Kidney (tissue), 14 donors: ENCODE measurements around the gene RPAP3. TPM values are rescaled to one million over a fixed set of nuclear protein-coding genes. Genes with fewer than 3 reads are reported as not detected.

Source experiments
- DNase-seq, 5 donors: peaks; one replicate each; pipeline ENCODE4 v3.0.0-alpha.2; 2013 to 2020
- FAIRE-seq: peaks from 2 replicates; lab custom pipeline; 2012; peaks lifted over from hg19 to GRCh38; lab: Jason Lieb, UNC
- H3K27ac ChIP-seq, 2 donors: one replicate each; pipeline ENCODE4 v1.7.0; 2013; ENCODE audit warnings: low read depth in 2 of 2, low read length in 2 of 2, inconsistent platforms in 1 of 2
- H3K27me3 ChIP-seq: one replicate; pipeline ENCODE4 v1.7.1; 2013; ENCODE audit warnings: low read length, inconsistent platforms; ENCODE audit not compliant: control insufficient read depth, insufficient read depth
- H3K36me3 ChIP-seq, 3 donors: one replicate each; pipeline versions ENCODE4 v1.7.0 to v1.7.1; 2013; ENCODE audit warnings: low read length in 3 of 3, control low read depth in 1 of 3, inconsistent platforms in 1 of 3; ENCODE audit not compliant: insufficient read depth in 3 of 3, control insufficient read depth in 2 of 3
- H3K4me1 ChIP-seq, 3 donors: one replicate each; pipeline versions ENCODE4 v1.7.0 to v1.7.1; 2013; ENCODE audit warnings: low read length in 3 of 3, inconsistent platforms in 1 of 3, low read depth in 1 of 3; ENCODE audit not compliant: control insufficient read depth in 2 of 3, insufficient read depth in 2 of 3
- H3K4me3 ChIP-seq, 3 donors: one replicate each; pipeline versions ENCODE4 v1.7.0 to v1.8.1; 2013; ENCODE audit warnings: low read length in 3 of 3, control low read depth in 1 of 3, inconsistent platforms in 1 of 3
- H3K9ac ChIP-seq, 3 donors: one replicate each; pipeline versions ENCODE4 v1.7.0 to v1.7.1; 2013; ENCODE audit warnings: low read length in 3 of 3, control low read depth in 1 of 3, inconsistent platforms in 1 of 3
- H3K9me3 ChIP-seq, 3 donors: one replicate each; pipeline versions ENCODE4 v1.7.0 to v1.7.1; 2013; ENCODE audit warnings: low read length in 3 of 3, control low read depth in 1 of 3, inconsistent platforms in 1 of 3; ENCODE audit not compliant: control insufficient read depth in 2 of 3, insufficient read depth in 1 of 3
- intact Hi-C: fragments of 100-400 bp; cut with DNase I; formaldehyde crosslinking; loops from one replicate; pipeline ENCODE4 v1.11.1; 2022
- polyA plus RNA-seq: library from polyadenylated mRNA; stranded (reverse); fragments of 350-450 nt; fragmentation: Illumina TruSeq; extraction: RNeasy Lipid Tissue Mini Kit (QIAGEN cat#74804); gene quantifications from one replicate; pipeline ENCODE4 v1.2.3, GENCODE V29; 2014; ENCODE audit warnings: low read depth, low replicate concordance; ENCODE audit not compliant: insufficient read depth
- total RNA-seq: library from RNA; stranded (reverse); fragmentation: NEBNext Ultra II Directional; extraction: Animal tissue kit (Norgen Biotek cat#: 25700); gene quantifications from one replicate; pipeline ENCODE4 v1.2.1, GENCODE V29; 2021
- TF ChIP-seq, protein P1 (sequence below): IDR thresholded peaks from 3 replicates; pipeline ENCODE4 v1.5.1; 2012; ENCODE audit warnings: mild to moderate bottlenecking, moderate library complexity, borderline replicate concordance; ENCODE audit not compliant: insufficient read depth; ENCODE audit errors: extremely low read depth
- donor health status: control.
- donor health status: control.
- donor health status: control.
- donor health status: control.
- donor health status: control.
- donor health status: DM: yes; HTN: yes; CAD: no.
- donor health status: Normal renal cell carcinoma (clear cell type).

RPAP3 gene
- total and polyA plus RNA-seq, 2 donors from 2014 or later = 15.6 to 20.6 TPM

DNA sequence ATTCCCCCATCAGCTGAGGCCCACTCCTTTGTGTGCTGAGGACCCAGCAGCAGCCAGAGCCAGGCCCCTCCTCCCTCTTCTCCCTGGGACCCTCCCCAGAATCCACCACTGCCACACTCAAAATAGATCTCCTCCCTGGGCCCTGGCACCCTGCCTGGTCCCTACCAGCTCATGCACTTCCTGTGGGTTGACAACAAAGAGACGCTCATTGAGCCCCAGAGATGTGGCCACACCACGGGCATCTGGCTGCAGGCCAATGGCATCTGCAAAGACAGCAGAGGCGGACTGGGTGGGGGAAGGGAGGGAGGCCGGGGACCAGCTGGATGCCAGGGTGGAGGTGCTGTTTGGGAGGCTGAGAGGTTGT, 35.5 kb upstream of the RPAP3 start:
- DNase-seq (peak in 2 of 5 donors; percentile 77 to 93), FAIRE-seq (no peak)
- peaks cover 2 to 9% (median 3%) of the 10 kb centered on the region in 3 donors for H3K36me3 ChIP-seq
- H3K4me3 ChIP-seq = no peak overlapping the region
- TF ChIP-seq, protein P1, sequence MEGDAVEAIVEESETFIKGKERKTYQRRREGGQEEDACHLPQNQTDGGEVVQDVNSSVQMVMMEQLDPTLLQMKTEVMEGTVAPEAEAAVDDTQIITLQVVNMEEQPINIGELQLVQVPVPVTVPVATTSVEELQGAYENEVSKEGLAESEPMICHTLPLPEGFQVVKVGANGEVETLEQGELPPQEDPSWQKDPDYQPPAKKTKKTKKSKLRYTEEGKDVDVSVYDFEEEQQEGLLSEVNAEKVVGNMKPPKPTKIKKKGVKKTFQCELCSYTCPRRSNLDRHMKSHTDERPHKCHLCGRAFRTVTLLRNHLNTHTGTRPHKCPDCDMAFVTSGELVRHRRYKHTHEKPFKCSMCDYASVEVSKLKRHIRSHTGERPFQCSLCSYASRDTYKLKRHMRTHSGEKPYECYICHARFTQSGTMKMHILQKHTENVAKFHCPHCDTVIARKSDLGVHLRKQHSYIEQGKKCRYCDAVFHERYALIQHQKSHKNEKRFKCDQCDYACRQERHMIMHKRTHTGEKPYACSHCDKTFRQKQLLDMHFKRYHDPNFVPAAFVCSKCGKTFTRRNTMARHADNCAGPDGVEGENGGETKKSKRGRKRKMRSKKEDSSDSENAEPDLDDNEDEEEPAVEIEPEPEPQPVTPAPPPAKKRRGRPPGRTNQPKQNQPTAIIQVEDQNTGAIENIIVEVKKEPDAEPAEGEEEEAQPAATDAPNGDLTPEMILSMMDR = no peak
- H3K9me3 ChIP-seq = no peaks in the 10 kb centered on the region
- H3K27me3 ChIP-seq = no peaks in the 10 kb centered on the region
- H3K4me1 ChIP-seq = peaks cover 0 to 19% (median under 1%) of the 10 kb centered on the region in 3 donors
- H3K9ac ChIP-seq = no peak overlapping the region
- no peak overlapping the region for H3K27ac ChIP-seq
- intact Hi-C loops = no loop called here

DNA sequence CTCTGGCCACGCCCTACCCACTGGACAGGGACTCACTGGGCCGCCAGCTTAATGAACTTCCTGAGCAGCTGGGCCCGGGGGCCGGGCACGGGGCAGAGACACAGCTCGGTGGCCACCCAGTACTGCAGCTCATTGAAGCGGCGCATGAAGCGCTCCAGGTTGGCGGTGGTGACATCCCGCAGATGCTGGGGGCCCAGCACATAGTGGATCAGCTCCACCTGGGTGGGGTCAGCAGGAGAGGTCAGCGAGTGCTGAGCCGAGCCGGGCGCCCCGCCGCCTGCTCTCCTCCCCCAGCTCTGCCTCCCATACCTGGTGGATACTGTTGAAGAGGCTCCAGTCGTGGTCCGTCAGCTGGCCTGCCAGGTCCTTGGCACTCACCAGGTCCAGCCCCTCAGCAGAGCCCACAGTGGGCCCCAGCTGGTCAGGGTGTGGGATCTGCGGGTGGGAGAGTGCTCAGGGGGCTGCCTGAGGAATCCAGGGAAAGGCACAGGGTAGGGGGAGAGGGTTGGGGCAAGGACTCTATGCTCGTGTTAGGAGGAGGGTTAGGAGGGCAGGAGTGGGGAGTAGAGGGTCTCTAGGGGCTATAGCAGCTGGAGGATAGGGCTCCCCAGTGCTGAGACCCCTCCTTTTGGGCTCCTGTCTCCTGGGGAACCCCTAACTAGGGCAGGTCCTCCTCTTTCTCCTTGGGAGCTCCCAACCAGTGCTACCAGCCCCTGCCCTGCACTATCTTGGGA, 34.9 kb upstream of the RPAP3 start:
- Histone ChIP-seq H3K9me3 (no peaks in the 10 kb centered on the region), H3K4me1 (peaks cover 0 to 24% (median 6%) of the 10 kb centered on the region in 3 donors), H3K36me3 (peaks cover 2 to 12% (median 3%) of the 10 kb centered on the region in 3 donors), H3K9ac (no peak overlapping the region), H3K27me3 (no peaks in the 10 kb centered on the region), H3K27ac (no peak overlapping the region), H3K4me3 (no peak overlapping the region)
- intact Hi-C loops = no loop called here
- DNase-seq (peak; percentile 67 to 85 (median 79)), FAIRE-seq (no peak)
- TF ChIP-seq, protein P1 = no peak

DNA sequence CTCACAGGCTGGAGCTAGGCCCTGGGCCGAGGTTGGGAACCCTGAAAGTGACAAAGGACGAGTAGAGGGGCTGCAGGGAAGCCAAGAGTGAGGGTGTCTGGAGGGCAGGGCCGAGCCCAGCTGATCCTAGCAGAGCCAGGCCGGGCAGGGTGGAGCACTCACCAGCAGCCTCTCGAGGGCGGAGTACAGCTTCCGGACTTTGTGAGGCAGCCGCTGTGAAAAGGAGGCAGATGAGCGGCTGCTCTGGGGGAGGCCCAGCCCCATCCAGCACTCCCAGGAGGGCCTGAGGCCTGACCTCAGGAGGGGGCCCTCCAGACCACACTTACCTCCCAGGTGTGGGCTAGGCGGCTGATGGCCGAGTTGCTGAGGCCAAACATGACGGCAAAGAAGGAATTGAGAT, 34.1 kb upstream of the RPAP3 start:
- TF ChIP-seq, protein P1 = no peak
- intact Hi-C loops = no loop called here
- peak in 1 of 5 donors; percentile 78 for DNase-seq
- Histone ChIP-seq H3K9me3 (no peaks in the 10 kb centered on the region), H3K27ac (peak overlapping the region in 1 of 2 donors; percentile 23), H3K27me3 (no peaks in the 10 kb centered on the region), H3K4me3 (no peak overlapping the region), H3K4me1 (peaks cover under 1 to 31% (median 13%) of the 10 kb centered on the region in 3 donors), H3K36me3 (peaks cover 2 to 12% (median 3%) of the 10 kb centered on the region in 3 donors), H3K9ac (no peak overlapping the region)
- no peak for FAIRE-seq
